WI38 (cell line): ENCODE data around the gene NFKB1.

ENCODE experiments used
- H3K4me3 ChIP-seq: 2 replicates; pipeline ENCODE4 v1.5.1; 2011; ENCODE audit warnings: low read depth, mild to moderate bottlenecking, control low read depth, low read length
- TF ChIP-seq, protein P1 (sequence below): IDR thresholded peaks from 2 replicates; pipeline ENCODE4 v1.5.1; 2012; ENCODE audit warnings: low read depth, mild to moderate bottlenecking, control low read depth, low read length

Gene NFKB1

DNA sequence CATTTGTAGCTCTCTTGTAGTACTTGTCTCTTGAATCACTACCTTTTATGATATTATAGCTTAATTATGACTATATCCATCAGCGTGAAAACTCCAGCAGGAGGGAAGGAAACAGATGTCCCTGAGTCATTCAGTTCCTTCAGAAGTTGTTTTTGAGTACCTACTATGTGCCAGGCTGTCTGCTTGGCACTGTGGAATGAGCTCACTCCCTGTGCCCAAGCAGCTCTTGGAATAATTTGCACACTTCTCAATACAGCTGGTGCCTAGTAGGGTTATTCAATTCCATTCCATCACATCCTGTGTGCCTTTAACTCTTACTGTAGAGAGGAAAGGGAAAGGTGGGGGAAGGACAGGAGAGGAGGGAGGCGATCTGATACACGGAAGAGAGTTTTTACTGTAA, 77.1 kb downstream of the NFKB1 start:
- no peak overlapping the region for H3K4me3 ChIP-seq

GRCh38 chr4:102578819-102579218, 77.7 kb downstream of the NFKB1 start:
- H3K4me3 ChIP-seq, result no peak overlapping the region
- TF ChIP-seq, protein P1, sequence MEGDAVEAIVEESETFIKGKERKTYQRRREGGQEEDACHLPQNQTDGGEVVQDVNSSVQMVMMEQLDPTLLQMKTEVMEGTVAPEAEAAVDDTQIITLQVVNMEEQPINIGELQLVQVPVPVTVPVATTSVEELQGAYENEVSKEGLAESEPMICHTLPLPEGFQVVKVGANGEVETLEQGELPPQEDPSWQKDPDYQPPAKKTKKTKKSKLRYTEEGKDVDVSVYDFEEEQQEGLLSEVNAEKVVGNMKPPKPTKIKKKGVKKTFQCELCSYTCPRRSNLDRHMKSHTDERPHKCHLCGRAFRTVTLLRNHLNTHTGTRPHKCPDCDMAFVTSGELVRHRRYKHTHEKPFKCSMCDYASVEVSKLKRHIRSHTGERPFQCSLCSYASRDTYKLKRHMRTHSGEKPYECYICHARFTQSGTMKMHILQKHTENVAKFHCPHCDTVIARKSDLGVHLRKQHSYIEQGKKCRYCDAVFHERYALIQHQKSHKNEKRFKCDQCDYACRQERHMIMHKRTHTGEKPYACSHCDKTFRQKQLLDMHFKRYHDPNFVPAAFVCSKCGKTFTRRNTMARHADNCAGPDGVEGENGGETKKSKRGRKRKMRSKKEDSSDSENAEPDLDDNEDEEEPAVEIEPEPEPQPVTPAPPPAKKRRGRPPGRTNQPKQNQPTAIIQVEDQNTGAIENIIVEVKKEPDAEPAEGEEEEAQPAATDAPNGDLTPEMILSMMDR, result no peak

More for the DNA sequence above, 77.1 kb downstream of the NFKB1 start:
- TF ChIP-seq, protein P1, result no peak

DNA sequence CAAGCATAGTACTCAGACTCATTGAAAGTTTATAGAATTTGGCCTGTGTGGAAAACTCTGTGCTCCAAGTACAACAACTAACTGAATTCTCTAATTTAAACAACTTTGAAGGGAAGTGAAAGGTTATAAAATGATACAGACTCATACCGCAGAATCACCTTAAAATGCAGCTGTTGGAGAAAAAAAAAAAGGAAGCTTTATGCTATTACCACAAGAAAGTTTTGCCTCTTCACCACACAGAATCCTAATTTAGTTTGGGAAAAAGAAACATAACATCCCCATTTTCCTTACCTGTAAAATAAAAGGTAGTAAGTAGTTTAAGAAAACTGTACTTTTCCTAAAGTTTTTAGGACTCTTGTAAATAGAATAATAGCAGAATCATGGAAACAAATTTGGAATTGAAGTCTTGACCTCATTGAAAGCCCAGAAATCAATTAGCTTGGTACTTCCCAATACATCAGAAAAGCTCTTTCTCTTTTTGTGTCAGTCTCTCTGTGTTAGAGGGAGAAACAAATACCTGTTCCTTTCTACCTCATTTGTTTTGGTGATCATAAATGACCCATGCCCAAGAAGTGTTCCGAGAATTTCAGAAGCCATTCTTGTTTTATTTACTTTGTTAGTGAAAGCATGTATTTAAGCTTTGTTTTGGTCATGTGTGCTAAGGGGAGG, 78.8 kb downstream of the NFKB1 start:
- H3K4me3 ChIP-seq, result no peak overlapping the region
- TF ChIP-seq, protein P1, result no peak

- TF ChIP-seq, protein P1, result no peak
- H3K4me3 ChIP-seq, result no peak overlapping the region
Measured at GRCh38 chr4:102580463-102580842, 79.3 kb downstream of the NFKB1 start.

DNA sequence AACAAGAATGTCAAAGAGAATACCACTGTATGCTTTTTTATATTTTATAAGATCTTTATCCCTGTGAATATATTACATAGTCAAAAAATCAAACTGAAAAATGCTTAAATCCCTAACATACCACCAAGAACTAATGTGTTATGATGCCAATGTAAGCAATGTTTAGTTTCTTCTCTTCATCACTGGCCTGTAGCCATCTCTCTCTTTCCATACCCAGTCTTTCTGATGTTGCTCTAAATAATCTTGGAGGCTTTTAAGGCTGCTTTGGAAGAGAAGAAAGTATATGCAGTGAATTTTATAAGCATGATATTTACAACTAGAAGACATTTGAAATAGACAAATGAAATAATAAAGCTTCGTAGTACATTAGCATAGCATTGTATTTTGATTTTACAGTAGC, 82.9 kb downstream of the NFKB1 start:
- TF ChIP-seq, protein P1, result no peak
- H3K4me3 ChIP-seq, result no peak overlapping the region

GRCh38 chr4:102585329-102585728, 84.2 kb downstream of the NFKB1 start:
- TF ChIP-seq, protein P1, result no peak
- H3K4me3 ChIP-seq, result no peak overlapping the region

- TF ChIP-seq, protein P1, result no peak
- H3K4me3 ChIP-seq, result no peak overlapping the region
Measured at GRCh38 chr4:102586002-102586643, 85.0 kb downstream of the NFKB1 start.
